Mucosa of stomach (tissue), 1 donor: ENCODE results near the gene ISX.
"Not testable (repeated sequence)": the region's sequence is repeated elsewhere in the genome, so short reads cannot be mapped to it uniquely, and the experiment has no call there.

Source experiments
- H3K27me3 ChIP-seq: one replicate; pipeline ENCODE4 v1.7.0; 2013; ENCODE audit warnings: mild to moderate bottlenecking, low read length; ENCODE audit not compliant: control insufficient read depth, insufficient read depth
- H3K36me3 ChIP-seq: one replicate; pipeline ENCODE4 v1.7.0; 2013; ENCODE audit warnings: low read length; ENCODE audit not compliant: control insufficient read depth, insufficient read depth
- H3K4me1 ChIP-seq: one replicate; pipeline ENCODE4 v1.7.0; 2013; ENCODE audit warnings: mild to moderate bottlenecking, low read length; ENCODE audit not compliant: control insufficient read depth, insufficient read depth
- H3K4me3 ChIP-seq: one replicate; pipeline ENCODE4 v1.7.0; 2013; ENCODE audit warnings: low read length
- H3K9ac ChIP-seq: one replicate; pipeline ENCODE4 v1.7.0; 2013; ENCODE audit warnings: mild to moderate bottlenecking, low read length, moderate library complexity
- H3K9me3 ChIP-seq: one replicate; pipeline ENCODE4 v1.7.0; 2013; ENCODE audit warnings: mild to moderate bottlenecking, low read length, moderate library complexity; ENCODE audit not compliant: control insufficient read depth
- donor health status: Pancreatic carcinoma.

The ISX gene

GRCh38 chr22:35065796-35066218, at the start of gene ISX:
Gene ISX, plus strand, starts transcription at chr22:35066158. Its CDS starts 930 bp downstream, at chr22:35067088.
- no peaks in the 10 kb centered on the region for H3K36me3 ChIP-seq
- H3K9ac ChIP-seq = no peak within 1 kb of the TSS
- no peaks in the 10 kb centered on the region for H3K9me3 ChIP-seq
- H3K4me1 ChIP-seq = no peaks in the 10 kb centered on the region
- H3K27me3 ChIP-seq = peaks cover 4% of the 10 kb centered on the region
- no peak within 1 kb of the TSS for H3K4me3 ChIP-seq

GRCh38 chr22:35016909-35017308, 49.0 kb upstream of the ISX start:
- Histone ChIP-seq H3K27me3 (peaks cover 6% of the 10 kb centered on the region), H3K36me3 (no peaks in the 10 kb centered on the region), H3K9ac (no peak overlapping the region), H3K4me1 (no peaks in the 10 kb centered on the region), H3K9me3 (no peaks in the 10 kb centered on the region), H3K4me3 (no peak overlapping the region)

DNA sequence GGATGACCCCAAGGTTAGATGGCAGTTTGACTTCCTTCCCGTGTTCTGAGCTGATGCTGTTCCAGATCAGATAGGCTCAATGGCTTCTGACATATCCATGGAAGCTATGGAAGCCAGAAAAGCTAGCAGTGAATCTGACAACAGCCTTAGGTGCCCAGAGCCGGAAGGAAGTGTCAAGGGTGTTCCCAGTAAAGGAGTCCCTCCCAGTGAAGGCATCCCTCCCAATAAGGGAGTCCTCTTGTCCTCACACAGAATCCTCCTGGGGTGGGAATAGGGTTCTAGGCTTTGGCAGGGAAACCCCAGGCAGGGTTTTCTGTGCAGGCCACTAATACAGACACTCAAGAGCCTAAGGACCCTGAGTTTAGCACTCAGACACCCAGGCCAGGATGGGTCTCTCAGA, 47.0 kb upstream of the ISX start:
- no peaks in the 10 kb centered on the region for H3K4me1 ChIP-seq
- H3K27me3 ChIP-seq = peaks cover 6% of the 10 kb centered on the region
- H3K9me3 ChIP-seq = no peaks in the 10 kb centered on the region
- no peak overlapping the region for H3K9ac ChIP-seq
- no peak overlapping the region for H3K4me3 ChIP-seq
- no peaks in the 10 kb centered on the region for H3K36me3 ChIP-seq

- Histone ChIP-seq H3K9ac (no peak overlapping the region), H3K4me1 (no peaks in the 10 kb centered on the region), H3K9me3 (no peaks in the 10 kb centered on the region), H3K27me3 (peaks cover 6% of the 10 kb centered on the region), H3K36me3 (no peaks in the 10 kb centered on the region), H3K4me3 (no peak overlapping the region)
Observed at GRCh38 chr22:35020517-35020916, 45.4 kb upstream of the ISX start.

DNA sequence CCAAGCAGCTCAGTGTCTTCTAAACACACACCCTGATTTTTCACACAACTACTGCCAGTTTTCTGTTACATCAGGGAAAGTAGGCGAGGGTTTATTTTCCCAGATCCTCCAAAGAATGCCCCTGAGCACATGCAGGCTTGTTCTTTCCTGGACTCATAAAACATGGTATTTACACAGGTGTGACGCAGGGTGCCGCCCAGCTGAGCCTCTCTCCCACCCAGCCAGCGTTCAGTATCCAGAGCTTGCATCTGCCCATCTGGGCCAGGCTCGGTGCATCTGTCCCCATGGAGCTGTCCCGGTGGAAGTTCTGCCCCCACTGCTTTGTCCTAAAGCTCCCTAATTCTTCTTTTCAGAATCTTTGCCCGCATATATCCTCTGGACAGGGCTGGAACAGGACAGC, 44.8 kb upstream of the ISX start:
- Histone ChIP-seq H3K9me3 (no peaks in the 10 kb centered on the region), H3K4me1 (no peaks in the 10 kb centered on the region), H3K27me3 (peaks cover 6% of the 10 kb centered on the region), H3K9ac (no peak overlapping the region), H3K4me3 (no peak overlapping the region), H3K36me3 (no peaks in the 10 kb centered on the region)

GRCh38 chr22:35022291-35022690, 43.7 kb upstream of the ISX start:
- Histone ChIP-seq H3K4me1 (no peaks in the 10 kb centered on the region), H3K4me3 (no peak overlapping the region), H3K36me3 (no peaks in the 10 kb centered on the region), H3K9ac (no peak overlapping the region), H3K9me3 (no peaks in the 10 kb centered on the region), H3K27me3 (peaks cover 6% of the 10 kb centered on the region)

DNA sequence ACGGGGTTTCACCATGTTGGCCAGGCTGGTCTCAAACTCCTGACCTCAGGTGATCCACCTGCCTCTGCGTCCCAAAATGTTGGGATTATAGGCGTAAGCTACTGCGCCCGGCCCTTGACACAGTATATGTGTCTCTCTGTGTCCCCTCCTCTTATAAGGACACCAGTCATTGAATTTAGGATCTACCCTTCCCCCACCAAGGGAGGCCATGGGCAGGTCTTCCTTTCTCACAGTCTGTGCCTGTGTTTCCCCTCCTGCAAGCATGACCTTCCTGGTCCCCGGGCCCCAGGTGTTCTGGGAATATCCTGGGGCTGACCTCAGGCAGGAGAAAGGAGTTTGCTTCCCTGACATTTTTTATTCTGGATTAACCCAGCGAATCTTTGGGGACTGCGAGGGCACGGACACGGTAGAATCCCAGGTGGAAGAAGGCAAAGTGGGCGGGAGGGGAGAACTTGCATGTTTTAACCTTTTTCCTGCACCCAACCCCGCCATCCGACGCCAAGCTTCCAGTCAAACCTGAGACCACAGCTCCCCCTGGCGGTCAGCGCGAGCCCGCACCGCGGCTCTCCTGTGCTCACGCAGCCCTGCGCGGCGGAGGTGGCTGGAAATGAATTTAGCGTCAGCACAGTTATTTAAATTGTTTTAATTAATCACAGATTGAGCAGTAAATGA, 42.1 kb upstream of the ISX start:
- Histone ChIP-seq H3K36me3 (no peaks in the 10 kb centered on the region), H3K4me3 (no peak overlapping the region), H3K4me1 (no peaks in the 10 kb centered on the region), H3K9me3 (no peaks in the 10 kb centered on the region), H3K27me3 (peaks cover 6% of the 10 kb centered on the region), H3K9ac (no peak overlapping the region)

GRCh38 chr22:35024364-35024692, 41.6 kb upstream of the ISX start:
- H3K9me3 ChIP-seq = no peaks in the 10 kb centered on the region
- no peak overlapping the region for H3K9ac ChIP-seq
- no peaks in the 10 kb centered on the region for H3K36me3 ChIP-seq
- H3K27me3 ChIP-seq = peaks cover 6% of the 10 kb centered on the region
- no peaks in the 10 kb centered on the region for H3K4me1 ChIP-seq
- no peak overlapping the region for H3K4me3 ChIP-seq

GRCh38 chr22:35030112-35030511, 35.8 kb upstream of the ISX start:
- not testable (repeated sequence) for H3K27me3 ChIP-seq, H3K36me3 ChIP-seq, H3K4me1 ChIP-seq, H3K9me3 ChIP-seq, H3K4me3 ChIP-seq, H3K9ac ChIP-seq

- Histone ChIP-seq H3K9ac (no peak overlapping the region), H3K4me3 (no peak overlapping the region), H3K36me3 (no peaks in the 10 kb centered on the region), H3K4me1 (no peaks in the 10 kb centered on the region), H3K27me3 (no peaks in the 10 kb centered on the region), H3K9me3 (no peaks in the 10 kb centered on the region)
Observed at GRCh38 chr22:35032571-35032970, 33.4 kb upstream of the ISX start.

- no peaks in the 10 kb centered on the region for H3K27me3 ChIP-seq
- no peak overlapping the region for H3K4me3 ChIP-seq
- no peaks in the 10 kb centered on the region for H3K9me3 ChIP-seq
- no peaks in the 10 kb centered on the region for H3K4me1 ChIP-seq
- no peak overlapping the region for H3K9ac ChIP-seq
- no peaks in the 10 kb centered on the region for H3K36me3 ChIP-seq
Observed at GRCh38 chr22:35033635-35034296, 32.2 kb upstream of the ISX start.

- H3K27me3 ChIP-seq = no peaks in the 10 kb centered on the region
- H3K36me3 ChIP-seq = no peaks in the 10 kb centered on the region
- H3K9ac ChIP-seq = no peak overlapping the region
- H3K4me1 ChIP-seq = no peaks in the 10 kb centered on the region
- no peak overlapping the region for H3K4me3 ChIP-seq
- no peaks in the 10 kb centered on the region for H3K9me3 ChIP-seq
Observed at GRCh38 chr22:35034963-35035362, 31.0 kb upstream of the ISX start.
